NCI-H524 treated with DMSO at 0.1 percent for 48 hours (cell line): Measurements from ENCODE around the gene ACHE.

Source experiments
- DNase-seq: peaks from one replicate; lab custom pipeline; 2025; lab: John Stamatoyannopoulos, UW

The ACHE gene

GRCh38 chr7:100896732-100897608 is 1.3 kb upstream of the ACHE start:
- no peak for DNase-seq

- no peak for DNase-seq
Observed at GRCh38 chr7:100895956-100896731, 456 bp upstream of the ACHE start.

DNA sequence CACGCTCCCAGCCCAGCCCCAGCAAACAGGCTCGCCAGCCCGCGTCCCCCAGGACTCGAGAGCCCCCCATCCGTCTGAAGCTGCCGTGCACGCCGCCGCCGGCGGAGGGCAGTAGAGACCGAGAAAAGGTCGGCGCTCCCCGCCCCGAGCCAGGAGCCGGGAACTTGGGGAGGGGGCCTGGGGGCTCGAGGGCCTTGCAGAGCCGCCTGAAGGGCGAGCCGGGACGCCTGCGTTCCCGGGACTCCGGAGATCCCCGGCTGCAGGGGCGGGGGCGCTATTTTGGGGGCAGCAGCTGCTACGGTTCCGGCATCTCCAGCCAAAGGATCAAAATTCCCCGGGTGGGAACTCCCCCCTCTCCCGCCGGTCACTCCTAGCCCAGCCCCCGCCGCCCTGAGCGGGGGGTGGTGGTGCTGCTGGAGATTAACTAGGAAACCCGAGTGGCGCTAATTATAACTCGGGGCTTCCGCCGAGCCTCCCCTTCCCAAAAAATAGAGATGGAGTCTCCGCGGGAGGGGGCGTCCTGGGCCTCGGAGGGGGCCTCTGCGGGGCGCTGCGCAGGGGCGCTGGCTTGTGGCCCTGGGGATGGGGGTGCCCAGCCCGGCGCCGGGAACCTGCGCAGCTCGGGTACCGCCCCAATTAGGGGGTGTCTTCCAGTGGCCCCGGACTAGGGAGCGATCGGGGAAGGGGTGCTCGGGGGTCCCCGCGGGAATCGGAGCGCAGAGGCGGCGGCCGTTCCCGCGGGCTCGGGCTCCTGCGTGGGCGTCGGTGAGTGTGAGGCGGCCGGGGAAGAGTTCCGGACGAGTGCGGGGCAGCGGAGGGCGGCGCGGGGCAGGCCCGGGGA is 608 bp downstream of the ACHE start:
- DNase-seq = no peak

- DNase-seq = no peak
Observed at GRCh38 chr7:100893910-100894721, 1.6 kb downstream of the ACHE start.

DNA sequence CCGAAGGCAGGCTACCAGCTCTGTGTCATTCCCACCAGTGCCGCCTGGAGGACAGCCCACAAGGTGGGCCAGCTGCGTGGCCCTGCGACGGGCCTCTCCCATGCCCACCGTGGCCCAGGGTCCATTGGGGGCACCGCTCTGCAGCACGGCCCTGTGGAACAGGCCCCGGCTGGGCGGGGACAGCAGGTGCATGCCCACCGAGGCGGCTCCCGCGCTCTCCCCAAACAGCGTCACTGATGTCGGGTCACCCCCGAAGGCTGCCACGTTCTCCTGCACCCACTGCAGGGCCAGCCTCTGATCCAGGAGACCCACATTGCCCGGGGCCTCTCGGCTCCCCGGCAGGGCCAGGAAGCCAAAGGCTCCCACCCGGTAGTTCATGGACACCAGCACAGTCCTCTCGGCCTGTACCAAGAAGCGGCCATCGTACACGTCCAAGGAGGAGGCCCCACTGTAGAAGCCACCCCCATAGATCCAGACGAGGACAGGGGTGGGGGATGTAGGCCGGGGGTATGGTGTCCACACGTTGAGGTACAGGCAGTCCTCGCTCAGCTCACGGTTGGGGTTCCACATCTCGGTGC is 2.3 kb downstream of the ACHE start:
- no peak for DNase-seq

DNA sequence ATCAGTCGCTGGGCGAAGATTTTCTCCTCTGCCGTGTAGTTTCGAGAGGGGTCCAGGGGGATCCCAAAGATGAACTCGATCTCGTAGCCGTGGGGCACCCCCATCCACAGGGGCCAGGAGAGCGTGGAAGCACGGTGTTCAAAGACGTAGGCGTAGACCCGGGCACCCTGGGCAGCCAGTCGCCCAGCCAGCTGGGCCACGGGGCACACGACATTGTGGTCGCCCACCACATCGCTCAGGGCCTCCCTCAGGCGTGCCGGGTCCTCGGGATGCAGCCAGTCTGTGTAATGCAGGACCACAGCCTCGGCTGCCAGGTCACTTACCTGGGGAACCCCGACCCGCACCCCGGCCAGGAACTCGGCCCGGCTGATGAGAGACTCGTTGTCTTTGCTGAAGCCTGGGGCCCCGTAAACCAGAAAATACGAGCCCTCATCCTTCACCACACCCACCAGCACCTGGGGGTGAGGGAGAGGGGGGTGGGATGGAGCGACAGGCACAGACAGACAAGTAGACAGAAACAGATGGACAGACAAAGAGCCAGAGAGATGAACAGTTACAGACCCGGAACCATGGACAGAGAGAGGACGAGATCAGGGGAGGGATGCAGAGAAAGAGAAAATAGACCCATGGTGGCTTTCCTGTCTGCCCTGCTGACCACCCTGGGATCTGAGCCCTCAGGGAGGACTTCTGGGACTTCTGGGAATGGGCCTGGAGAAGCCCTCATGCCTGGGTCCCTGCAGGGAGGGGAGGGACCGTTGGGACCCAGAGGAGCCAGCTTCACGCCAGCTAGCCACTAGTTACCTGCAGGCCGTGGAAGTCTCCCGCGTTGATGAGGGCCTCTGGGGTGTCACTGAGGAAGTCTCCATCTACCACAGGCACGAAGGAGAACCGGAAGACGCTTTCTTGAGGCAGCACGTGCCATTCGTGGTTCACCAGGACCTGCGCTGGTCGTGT is 3.0 kb downstream of the ACHE start:
- DNase-seq = no peak

DNA sequence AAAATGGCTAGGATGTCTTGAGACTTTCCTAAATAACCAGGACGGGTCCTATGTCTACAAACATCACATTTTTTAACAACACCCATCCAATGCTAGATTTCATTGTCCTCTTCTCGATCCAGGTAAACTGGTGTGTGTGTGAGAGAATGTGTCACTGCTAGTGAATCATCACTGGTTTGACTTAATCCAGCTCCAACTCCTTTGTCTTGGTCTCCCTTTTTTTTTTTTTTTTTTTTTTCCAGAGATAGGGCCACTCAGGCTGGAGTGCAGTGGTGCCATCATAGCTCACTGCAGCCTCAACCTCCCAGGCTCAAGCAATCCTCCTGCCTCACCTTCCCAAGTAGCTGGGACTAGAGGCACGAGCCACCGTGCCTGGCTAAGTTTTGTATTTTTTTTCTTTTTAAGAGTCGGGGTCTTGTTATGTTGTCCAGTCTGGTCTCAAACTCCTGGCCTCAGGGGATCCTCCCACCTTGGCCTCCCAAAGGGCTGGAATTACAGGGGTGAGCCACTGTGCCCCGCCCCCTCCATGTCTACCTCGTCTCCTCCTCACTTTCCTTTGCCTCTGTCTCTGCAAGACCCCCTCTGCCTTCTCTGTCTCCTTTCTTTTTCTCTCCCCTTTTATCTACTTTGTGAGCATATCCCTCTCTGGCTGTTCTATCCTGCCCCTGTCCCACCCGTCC is 4.0 kb downstream of the ACHE start:
- DNase-seq = no peak

DNA sequence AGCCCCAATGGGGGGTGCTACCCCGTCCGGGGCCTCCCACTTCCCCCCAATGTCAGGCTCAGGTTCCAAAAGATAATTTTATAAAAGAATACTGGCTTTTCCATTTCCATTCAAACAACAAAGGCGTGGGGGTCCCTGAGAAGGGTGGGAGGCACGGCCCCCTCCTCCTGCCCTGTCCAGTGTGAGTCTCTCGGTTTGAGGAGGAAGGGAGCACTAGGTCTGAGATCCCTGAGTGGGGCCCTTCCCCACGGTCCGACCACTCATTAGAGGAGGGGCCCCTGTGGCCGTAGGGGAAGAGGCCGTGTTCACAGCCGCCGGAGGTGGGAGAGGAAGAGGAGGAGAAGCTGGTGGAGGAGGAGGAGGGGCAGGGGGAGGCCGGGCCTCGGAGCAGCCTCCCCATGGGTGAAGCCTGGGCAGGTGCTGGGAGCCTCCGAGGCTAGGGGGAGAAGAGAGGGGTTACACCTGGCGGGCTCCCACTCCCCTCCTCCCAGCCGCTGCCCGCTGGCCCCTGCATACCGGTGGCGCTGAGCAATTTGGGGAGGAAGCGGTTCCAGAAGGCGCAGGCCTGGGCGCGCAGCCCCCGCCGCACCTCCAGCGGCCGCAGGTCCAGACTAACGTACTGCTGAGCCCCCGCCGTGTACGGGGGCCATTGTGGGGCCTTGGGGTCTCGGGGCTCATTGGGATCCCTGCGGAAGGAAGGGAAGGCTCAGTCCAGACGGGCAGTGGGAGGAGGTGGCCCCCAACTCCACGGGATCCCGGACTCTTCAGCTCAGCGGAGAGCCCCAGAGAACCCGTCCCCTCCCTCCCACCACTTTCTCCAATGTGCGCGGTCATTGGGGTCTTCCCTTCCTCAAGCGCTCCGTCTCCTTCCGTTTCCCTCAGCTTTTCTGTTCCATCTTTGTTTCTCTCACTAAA is 4.8 kb downstream of the ACHE start:
- no peak for DNase-seq

DNA sequence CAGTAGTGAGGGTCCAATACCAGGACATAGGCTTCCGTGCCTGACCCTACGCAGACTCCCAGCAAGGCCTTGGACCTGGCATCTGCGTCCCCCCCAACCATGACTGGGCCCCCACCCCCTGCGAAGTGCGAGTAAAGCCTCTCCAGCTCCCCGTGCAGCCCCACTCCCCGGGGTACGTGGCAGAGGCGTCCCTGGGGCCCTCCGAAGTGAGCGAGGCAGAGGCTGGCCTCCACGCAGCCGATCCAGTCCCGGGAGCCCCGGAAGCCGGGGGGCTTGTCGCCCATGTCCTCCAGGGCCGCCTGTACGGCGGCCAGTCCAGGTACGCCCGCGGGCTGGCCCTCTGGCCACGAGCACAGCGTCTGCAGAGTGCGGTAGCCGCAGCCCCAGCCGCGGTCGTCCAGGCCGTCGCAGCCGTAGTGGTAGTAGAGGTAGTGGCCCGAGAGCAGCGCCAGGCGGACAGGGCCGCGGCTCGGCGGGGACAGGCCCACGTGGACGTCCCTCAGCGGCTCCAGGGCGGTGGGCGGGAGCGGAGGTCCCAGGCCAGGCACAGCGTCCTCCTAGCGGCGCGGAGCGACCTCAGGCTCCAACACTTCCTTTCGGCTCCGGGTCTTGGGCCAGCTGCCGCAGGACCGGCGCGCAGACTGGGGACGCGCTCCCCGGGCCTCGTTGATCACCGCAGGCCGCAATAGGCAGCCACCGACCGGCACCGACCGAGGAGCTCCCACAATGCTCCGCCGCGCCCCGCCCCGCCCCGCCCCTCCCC is 6.5 kb downstream of the ACHE start, which contains the start of gene UFSP1:
Gene UFSP1, minus strand, starts transcription at position 728 of the 763 bp plus-strand sequence. Its CDS starts 444 bp downstream, at position 284.
- DNase-seq = no peak

- no peak for DNase-seq
Observed at GRCh38 chr7:100888291-100888987, 7.2 kb downstream of the ACHE start.

- DNase-seq = no peak
Observed at GRCh38 chr7:100887516-100888290, 8.0 kb downstream of the ACHE start.

DNA sequence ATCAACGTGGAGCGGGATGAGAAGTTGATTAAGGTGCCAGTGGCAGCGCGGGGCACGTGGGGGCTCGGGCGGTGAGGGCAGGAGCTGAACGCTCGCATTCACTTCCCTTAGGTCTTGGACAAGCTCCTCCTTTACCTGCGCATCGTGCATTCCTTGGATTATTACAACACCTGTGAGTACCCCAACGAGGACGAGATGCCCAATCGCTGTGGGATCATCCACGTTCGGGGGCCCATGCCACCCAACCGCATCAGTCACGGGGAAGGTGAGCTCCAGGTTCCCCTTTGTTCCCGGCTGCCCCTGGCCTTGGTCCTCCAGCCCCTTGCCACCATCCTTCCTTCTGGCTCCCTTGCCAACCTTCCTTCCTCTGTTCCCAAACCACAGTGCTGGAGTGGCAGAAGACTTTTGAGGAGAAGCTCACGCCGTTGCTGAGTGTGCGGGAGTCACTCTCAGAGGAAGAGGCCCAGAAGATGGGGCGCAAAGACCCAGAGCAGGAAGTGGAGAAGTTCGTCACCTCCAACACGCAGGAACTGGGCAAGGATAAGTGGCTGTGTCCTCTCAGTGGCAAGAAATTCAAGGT is 8.7 kb downstream of the ACHE start:
- no peak for DNase-seq

DNA sequence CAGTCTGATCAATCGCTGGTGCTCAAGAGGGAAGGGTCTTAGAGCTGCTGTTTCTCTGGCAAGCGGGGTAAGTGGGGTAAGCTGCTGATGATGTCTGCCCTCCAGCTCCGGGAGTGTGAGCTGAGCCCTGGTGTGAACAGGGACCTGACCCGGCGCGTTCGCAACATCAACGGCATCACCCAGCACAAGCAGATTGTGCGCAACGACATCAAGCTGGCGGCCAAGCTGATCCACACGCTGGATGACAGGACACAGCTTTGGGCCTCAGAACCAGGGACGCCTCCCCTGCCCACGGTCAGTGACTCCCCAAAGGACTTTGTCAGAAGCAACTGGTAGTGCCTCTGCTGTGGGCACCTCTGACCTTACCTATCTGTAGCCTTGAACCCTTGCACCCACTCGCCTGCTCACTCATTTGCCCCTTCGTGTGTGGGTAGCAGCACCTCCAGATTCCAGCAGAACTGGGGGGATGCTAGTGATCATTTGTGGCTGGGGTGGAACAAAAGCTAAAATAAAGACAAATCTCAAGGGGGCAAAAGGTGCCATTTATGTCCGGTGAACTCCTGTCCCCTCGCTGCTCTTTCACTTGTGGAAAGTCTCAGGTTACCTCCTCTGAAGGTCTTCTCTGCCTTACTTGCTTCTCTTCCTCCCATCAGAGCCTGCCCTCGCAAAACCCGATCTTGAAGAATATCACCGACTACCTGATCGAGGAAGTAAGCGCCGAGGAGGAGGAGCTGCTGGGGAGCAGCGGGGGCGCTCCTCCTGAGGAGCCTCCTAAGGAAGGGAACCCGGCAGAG is 9.3 kb downstream of the ACHE start:
- no peak for DNase-seq

DNA sequence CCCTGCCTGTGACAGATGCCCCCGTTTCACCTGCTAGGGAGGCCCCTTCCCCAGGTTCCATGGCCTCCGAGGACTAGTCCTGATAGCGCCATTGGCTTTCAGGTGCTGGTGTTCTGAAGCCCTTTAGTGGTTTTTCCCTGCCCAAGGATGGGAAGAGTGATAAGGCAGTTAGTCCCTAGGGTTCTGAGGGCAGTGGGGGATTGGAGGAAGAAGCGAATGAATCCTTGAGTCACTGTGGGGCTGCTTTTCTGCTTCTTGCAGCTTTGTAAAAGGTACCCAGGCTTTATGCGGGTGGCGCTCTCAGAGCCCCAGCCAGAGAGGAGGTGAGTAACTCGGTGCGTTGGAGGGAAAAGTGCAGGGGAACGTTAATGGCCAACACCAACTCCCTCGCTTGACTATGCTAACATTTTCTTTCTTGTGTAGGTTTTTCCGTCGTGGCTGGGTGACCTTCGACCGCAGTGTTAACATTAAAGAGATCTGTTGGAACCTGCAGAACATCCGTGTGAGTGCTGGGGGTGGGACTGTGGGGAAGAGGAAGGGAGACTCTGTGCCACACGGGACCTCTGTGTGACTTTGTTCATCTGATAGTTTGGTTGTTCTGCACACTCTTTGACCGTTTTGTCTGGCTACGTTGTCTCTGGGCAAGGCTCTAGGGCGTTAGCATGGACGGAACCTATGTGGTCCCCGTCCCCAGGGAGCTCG is 10.1 kb downstream of the ACHE start:
- DNase-seq = no peak
